HL-60/S4 (cell line): ENCODE results near the gene STOML1.
"Not testable (repeated sequence)": the region's sequence is repeated elsewhere in the genome, so short reads cannot be mapped to it uniquely, and the experiment has no call there.

Source experiments
- in situ Hi-C: fragments of 300-500 bp; cut with MboI; formaldehyde crosslinking; loops from 2 replicates; pipeline ENCODE4 v1.14.3; 2022; ENCODE audit warnings: low sequenced_read_pairs

STOML1 gene

GRCh38 chr15:73965094-73965757 is 26.9 kb downstream of the STOML1 start:
- in situ Hi-C loops: no loop called here

GRCh38 chr15:73964736-73965093 is 27.4 kb downstream of the STOML1 start:
- in situ Hi-C loops: no loop called here

- in situ Hi-C loops: no loop called here
Observed at GRCh38 chr15:73962433-73962832, 29.7 kb downstream of the STOML1 start.

GRCh38 chr15:73960472-73961070 is 31.5 kb downstream of the STOML1 start:
- in situ Hi-C loops: not testable (repeated sequence)

- in situ Hi-C loops: loop anchor here (10.0 kb wide), 1 partner anchor 365 kb away; no protein-coding TSS in a partner anchor
Observed at GRCh38 chr15:73959801-73960200, 32.3 kb downstream of the STOML1 start.

GRCh38 chr15:73959012-73959581 is 33.0 kb downstream of the STOML1 start:
- in situ Hi-C loops: loop anchor here (10.0 kb wide), 1 partner anchor 366 kb away; no protein-coding TSS in a partner anchor

GRCh38 chr15:73957785-73958184 is 34.3 kb downstream of the STOML1 start:
- in situ Hi-C loops: loop anchor here (10.0 kb wide), 1 partner anchor 367 kb away; no protein-coding TSS in a partner anchor

- in situ Hi-C loops: loop anchor here (10.0 kb wide), 1 partner anchor 368 kb away; no protein-coding TSS in a partner anchor
Observed at GRCh38 chr15:73957276-73957675, 34.8 kb downstream of the STOML1 start.

- in situ Hi-C loops: loop anchor here (10.0 kb wide), 1 partner anchor 368 kb away; no protein-coding TSS in a partner anchor
Observed at GRCh38 chr15:73956743-73957135, 35.4 kb downstream of the STOML1 start.

GRCh38 chr15:73955861-73956742 is 36.0 kb downstream of the STOML1 start:
- in situ Hi-C loops: loop anchor here (10.0 kb wide), 1 partner anchor 369 kb away; no protein-coding TSS in a partner anchor

- in situ Hi-C loops: loop anchor here (10.0 kb wide), 1 partner anchor 369 kb away; no protein-coding TSS in a partner anchor
Observed at GRCh38 chr15:73955326-73955725, 36.8 kb downstream of the STOML1 start.

- in situ Hi-C loops: loop anchor here (10.0 kb wide), 1 partner anchor 370 kb away; no protein-coding TSS in a partner anchor
Observed at GRCh38 chr15:73954188-73955145, 37.6 kb downstream of the STOML1 start.

- in situ Hi-C loops: loop anchor here (10.0 kb wide), 1 partner anchor 372 kb away; no protein-coding TSS in a partner anchor
Observed at GRCh38 chr15:73952913-73953750, 39.0 kb downstream of the STOML1 start.

GRCh38 chr15:73952171-73952912 is 39.8 kb downstream of the STOML1 start:
- in situ Hi-C loops: loop anchor here (10.0 kb wide), 1 partner anchor 372 kb away; no protein-coding TSS in a partner anchor

- in situ Hi-C loops: loop anchor here (10.0 kb wide), 1 partner anchor 373 kb away; no protein-coding TSS in a partner anchor
Observed at GRCh38 chr15:73951601-73952000, 40.5 kb downstream of the STOML1 start.

- in situ Hi-C loops: loop anchor here (10.0 kb wide), 1 partner anchor 374 kb away; no protein-coding TSS in a partner anchor
Observed at GRCh38 chr15:73950831-73951561, 41.1 kb downstream of the STOML1 start.

- in situ Hi-C loops: loop anchor here (10.0 kb wide), 1 partner anchor 374 kb away; no protein-coding TSS in a partner anchor
Observed at GRCh38 chr15:73950479-73950830, 41.6 kb downstream of the STOML1 start.
